COLO668 (cell line): ENCODE results near the gene PLCB1.

Source experiments
- DNase-seq: peaks from one replicate; lab custom pipeline; 2025; ENCODE audit not compliant: unreplicated experiment; lab: John Stamatoyannopoulos, UW

The PLCB1 gene

DNA sequence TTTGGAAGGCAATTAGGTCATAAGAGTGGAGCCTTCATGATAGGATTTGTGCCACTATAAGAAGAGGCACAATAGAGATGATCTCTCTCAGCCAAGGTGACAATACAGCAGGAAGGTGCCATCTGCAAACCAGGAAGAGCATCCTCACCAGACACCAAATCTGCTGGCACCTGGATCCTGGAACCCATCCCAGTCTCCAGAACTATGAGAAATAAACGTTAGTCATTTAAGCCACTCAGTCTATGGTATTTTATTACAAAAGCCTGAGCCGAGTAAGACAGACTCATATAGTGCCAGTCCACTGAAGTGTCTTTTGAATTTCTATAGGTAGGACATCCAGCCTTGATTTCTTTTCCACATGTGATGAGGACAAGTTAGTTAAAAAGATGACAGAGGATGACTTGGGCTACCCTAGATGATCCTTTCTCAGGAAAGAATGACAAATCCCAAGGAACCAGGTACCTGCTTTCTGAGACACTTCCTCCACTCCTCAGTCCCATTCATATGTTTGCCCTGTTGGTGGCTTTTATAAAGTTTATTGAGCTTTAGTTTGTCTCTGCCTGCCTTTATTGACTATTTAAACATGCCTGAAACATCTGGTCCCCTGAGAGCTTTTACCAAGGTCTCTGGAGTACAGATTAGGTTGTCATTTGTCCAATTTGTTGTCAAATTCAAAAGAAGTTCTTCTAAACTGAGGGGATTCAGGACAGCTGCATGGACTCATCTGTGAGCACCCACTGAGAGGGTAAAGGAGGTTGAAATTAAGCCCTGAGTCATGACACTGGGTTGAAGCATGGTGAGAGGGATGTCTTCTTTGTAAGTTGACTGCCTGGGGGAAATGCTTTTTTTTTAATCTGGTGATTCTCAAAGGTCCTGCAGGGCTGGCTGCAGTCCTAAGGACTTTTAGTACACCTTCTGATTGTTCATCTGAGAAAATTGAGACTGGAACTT is 771.9 kb downstream of the PLCB1 start:
- DNase-seq, result no peak

DNA sequence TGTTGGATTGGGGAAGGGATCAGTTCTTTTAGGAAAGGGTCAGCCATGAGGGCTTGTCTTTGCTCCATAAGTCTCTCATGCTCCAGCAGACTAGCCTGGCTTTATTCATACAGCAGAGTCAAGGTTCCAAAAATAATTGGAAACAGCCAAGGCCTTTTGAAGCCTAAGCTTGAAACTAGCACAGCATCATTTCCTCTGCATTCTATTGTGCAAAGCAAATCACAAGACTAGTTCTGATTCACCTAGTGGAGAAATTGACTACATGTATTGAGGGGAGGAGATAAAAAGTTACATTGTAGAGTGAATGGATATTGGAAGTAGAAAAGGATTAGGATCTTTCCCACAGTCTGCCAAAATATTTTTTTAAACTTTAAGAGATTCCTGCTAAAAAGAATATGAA is 777.5 kb downstream of the PLCB1 start:
- DNase-seq, result no peak

GRCh38 chr20:8912096-8912495 is 780.0 kb downstream of the PLCB1 start:
- DNase-seq, result no peak

- DNase-seq, result no peak
Observed at GRCh38 chr20:8912731-8913130, 780.7 kb downstream of the PLCB1 start.

DNA sequence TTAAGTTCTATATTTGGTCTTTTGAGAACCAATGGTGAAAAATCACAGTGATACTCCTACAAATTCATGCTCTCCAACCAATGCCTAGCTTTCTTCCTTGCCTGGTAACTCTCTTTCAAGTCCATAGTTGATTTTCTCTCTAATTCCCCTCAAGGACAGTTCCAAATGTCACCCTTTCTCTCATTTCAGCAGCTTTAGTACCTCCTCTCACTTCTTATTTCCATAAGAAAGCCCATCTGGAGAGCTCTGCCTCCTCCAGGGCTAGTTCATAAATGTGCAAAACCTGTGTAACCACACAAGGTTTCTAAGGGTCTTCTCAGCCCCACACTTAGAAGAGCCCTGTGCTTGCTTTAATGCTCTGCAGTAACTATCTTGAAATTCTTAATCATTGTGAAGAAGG is 781.4 kb downstream of the PLCB1 start:
- no peak for DNase-seq

- no peak for DNase-seq
Observed at GRCh38 chr20:8914421-8914820, 782.4 kb downstream of the PLCB1 start.

GRCh38 chr20:8917084-8917483 is 785.0 kb downstream of the PLCB1 start:
- DNase-seq, result no peak

DNA sequence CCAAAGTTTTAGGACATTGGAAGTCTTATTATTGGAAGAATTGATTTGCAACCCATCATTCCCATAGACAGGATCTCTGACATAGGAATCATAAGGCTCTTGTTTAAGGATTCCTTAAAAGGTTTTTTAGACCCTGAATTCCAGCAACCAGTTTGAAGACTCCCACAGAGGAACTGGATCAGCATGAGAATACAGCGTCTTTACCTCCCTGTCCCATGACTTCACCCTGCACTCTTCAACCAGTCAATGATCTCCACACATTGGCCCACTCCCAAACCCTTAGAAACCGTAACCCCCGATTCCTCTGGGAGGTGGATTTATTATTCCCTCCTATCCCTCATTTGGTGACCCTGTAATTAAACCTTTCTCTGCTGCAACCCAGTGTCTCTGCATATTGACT is 786.1 kb downstream of the PLCB1 start:
- DNase-seq, result no peak

DNA sequence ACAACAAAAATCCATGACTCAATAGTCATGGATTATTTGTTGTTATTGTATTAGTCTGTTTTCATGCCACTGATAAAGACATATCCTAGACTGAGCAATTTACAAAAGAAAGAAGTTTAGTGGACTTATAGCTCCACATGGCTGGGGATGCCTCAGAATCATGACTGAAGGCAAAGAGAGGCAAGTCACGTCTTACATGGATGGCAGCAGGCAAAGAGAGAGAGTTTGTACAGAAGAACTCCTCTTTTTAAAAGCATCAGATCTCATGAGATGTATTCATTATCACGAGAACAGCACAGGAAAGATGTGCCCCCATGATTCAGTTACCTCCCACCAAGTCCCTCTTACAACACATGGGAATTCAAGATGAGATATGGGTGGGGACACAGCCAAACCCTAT is 792.5 kb downstream of the PLCB1 start:
- no peak for DNase-seq

- no peak for DNase-seq
Observed at GRCh38 chr20:8930726-8931125, 798.7 kb downstream of the PLCB1 start.

DNA sequence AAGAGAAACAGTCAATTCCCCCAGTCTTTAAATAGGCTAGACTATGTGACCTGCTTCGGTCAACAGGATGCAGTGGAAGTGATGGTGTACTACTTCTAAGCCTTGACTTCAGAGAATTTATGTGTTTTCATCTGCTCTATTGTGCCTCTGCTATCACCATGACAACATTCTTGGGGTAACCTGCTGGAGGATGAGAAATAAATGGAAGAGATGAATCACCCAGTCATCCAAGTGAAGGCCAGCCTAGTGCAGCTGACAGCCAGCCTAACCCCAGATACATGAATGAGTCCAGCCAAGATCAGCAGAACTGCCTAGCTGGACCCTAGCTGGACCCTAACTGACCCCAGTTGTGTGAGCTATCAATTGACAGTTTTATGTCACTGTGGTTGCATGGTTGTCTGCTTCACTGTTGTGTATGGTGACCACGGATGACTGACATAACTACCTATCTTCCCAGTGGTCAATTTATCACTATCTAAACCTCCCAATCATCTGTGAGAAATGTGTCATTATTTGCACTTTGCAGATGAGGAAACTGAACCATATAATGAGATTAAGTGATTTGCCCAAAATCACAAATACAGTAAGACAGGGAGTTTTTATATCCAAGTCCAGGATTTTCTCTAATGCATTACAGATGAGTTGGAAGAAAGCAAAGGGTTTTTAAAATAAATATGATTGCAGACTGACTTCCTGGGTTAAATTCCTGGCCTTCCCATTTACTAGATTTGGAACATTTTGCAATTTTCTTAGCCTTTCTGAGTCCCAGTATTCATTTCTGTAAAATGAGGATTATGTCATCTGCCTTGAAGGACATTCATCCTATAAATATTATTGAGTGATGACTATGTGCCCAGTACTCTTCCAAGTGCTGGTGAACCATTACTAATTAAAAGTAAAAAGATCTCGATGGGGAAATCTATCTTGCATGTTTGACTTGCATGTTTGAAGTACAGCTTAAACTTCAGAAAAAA is 800.4 kb downstream of the PLCB1 start:
- DNase-seq, result no peak

GRCh38 chr20:8933381-8933807 is 801.3 kb downstream of the PLCB1 start:
- DNase-seq, result no peak

- no peak for DNase-seq
Observed at GRCh38 chr20:8934362-8934761, 802.3 kb downstream of the PLCB1 start.
